Ramos (cell line): ENCODE data around the gene RAB7B.

Experiments
- in situ Hi-C: fragments of 300-500 bp; cut with MboI; formaldehyde crosslinking; loops from one replicate; pipeline ENCODE4 v1.14.3; 2022; ENCODE audit warnings: low sequenced_read_pairs; ENCODE audit not compliant: unreplicated experiment

Gene RAB7B

DNA sequence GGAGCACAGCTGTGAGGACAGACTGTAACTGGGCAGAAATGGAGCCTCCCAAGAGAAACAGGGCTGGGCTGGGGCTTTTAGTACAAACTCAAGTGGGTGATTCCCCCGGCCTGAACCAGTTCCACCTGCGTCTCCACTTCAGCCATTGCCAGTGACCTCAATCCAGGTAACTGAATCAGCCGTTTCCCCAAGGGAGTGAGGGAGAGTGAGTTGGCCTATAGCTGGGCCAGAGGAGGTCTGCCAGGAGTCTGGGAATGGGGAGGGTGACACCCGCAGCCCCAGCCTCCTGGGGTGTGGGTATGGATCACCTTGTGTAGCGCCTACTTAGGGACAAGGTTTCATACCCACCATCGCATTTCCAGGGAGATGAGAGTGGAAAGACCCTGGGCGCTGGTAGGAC is 68.4 kb downstream of the RAB7B start:
- in situ Hi-C loops = no loop called here

- in situ Hi-C loops = no loop called here
Observed at GRCh38 chr1:205933671-205934618, 69.2 kb downstream of the RAB7B start.

DNA sequence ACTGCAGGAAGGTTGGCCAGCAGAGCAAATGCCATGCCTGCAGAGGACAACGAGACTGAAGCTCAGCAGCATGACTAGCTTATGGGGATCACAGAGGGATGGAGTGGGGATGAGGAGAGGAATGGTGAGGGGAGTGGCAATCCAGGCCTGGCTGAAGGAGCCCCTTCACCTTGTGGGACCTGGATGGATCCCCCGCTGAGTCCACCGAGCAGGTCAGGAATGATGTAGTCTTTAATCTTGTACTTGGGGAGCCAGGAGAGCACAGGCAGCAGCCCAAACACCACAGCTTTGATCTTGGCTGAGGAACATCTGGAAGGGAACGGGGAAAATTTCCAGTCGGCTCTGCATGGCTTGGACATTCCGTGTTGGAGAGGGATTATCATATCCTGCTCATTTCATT is 70.4 kb downstream of the RAB7B start:
- in situ Hi-C loops = no loop called here

GRCh38 chr1:205930799-205931281 is 72.4 kb downstream of the RAB7B start:
- in situ Hi-C loops = no loop called here

DNA sequence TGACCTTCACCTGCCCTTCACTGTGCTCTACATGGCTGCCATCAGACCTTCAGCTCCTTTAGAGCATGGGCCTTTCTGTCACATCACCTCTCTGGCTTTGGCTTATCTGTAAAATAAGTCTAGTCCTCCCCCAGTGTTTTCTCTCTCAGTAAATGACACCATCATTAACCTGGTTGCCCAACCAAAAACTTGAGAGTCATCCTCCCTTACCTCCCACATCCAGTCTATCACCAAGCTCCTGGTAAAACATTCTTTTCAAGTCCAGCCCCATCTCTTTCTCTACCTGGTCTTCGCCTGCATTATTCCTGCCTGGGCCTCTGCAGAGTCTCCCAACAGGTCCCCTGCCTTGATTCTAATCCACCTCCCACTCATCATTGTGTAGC is 73.0 kb downstream of the RAB7B start:
- in situ Hi-C loops = no loop called here

DNA sequence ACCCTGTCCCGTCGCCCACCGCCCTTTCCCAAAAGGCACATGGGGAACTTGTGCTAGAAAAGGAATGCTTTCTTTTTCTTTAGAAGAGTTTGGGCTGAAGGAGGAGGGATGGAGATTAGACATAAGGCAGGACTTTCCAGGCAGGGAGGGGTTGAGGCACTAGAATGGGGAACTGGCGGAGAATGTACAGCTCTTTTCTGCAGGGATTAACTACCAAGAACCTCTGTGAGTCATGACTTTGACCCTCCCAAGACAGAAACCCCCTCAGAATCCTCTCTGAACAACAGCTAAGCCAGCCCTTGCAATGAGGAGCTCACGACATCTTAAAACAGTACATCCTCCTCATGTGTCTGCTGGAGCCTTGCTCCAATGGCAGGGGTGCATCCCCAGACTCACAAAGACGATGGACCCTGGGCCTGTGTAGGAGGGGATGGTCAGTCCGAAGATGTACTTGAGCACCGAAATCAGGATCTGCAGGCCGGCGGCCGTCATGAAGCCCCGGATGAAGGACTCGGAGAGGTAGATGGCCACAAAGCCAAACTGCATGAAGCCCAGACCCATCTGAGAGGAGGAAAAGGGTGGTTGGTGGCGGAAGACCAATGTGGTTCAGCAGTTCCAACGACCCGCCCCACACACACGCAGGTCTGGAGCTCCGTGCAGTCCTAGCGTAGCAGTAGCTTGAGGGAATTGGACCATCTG is 73.5 kb downstream of the RAB7B start:
- in situ Hi-C loops = no loop called here

- in situ Hi-C loops = no loop called here
Observed at GRCh38 chr1:205928317-205928716, 74.9 kb downstream of the RAB7B start.

DNA sequence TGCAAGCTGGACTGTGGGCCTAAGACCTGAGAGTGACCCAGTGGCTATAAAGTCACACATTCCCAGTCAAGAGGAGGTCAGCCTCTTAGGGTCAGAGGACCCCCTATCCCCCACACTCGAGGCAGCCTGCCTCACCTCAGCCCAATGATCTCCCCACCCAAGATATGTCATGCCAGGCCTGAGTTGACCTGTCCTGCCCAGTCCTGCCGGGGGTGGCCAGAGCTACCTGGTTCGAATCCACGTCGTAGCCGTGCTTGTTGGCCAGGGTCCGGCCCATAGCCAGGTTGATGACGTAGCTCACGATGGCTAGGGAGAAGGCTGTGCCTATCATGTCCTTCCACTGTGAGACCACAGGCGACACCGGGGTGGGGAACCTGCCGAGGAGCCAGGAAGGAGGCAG is 75.5 kb downstream of the RAB7B start:
- in situ Hi-C loops = no loop called here

DNA sequence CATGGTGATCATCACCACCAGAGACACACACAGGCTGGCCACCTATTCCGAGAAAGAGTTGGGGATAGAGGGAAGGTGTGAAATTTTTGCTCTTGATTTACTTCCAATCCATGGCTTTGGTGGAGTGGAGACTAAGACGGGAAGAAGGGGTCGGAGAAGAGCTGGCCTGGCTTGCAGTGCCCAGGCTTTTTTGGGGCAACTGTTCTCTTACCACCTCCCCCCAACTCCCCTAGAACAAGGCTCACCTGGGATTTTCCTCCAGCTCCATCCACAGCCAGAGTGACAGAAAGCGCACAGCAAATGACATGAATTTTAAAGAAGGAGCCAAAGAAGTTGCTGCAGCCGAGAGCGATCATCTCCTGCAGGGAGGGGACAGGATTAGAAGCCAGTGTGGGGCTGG is 75.9 kb downstream of the RAB7B start:
- in situ Hi-C loops = no loop called here
